PC-9 (cell line): ENCODE measurements around the gene TSPEAR. TPM values are rescaled to one million over a fixed set of nuclear protein-coding genes. Genes with fewer than 3 reads are reported as not detected.

Source experiments
- BruUV-seq: library from RNA; stranded (reverse); fragments of 400-500 nt; replicated peaks from 2 replicates; lab custom pipeline; 2021; lab: Mats Ljungman, UMichigan
- CTCF ChIA-PET: fragments of 300-600 bp; sonication (Branson Sonifier 250); formaldehyde crosslinking; loops from one replicate; lab custom pipeline; 2022; ENCODE audit warnings: antibody characterized with exemption; lab: Charles Lee
- POLR2A ChIA-PET: fragments of 300-600 bp; sonication (Branson Sonifier 250); formaldehyde crosslinking; loops from one replicate; lab custom pipeline; 2022; ENCODE audit warnings: antibody characterized with exemption; ENCODE audit not compliant: unreplicated experiment; lab: Charles Lee
- DNase-seq, 2 experiments: peaks; one replicate each; pipeline versions ENCODE4 v3.0.0 to v3.0.0-alpha.2; 2015 to 2022; ENCODE audit warnings: mixed read lengths in 1 of 2
- H2AFZ ChIP-seq: fragments of 200-600 bp; sonication (generic); 2 replicates; pipeline ENCODE4 v1.8.1; 2017; ENCODE audit warnings: antibody characterized with exemption
- H3F3A ChIP-seq: fragments of 200-600 bp; sonication (generic); 2 replicates; pipeline ENCODE4 v1.8.1; 2017; ENCODE audit warnings: antibody characterized with exemption, mild to moderate bottlenecking, low read depth; ENCODE audit not compliant: insufficient read depth
- H3K27ac ChIP-seq: fragments of 200-600 bp; sonication (generic); 2 replicates; pipeline ENCODE4 v1.6.1; 2016; ENCODE audit warnings: mixed run types
- H3K27me3 ChIP-seq: fragments of 200-600 bp; sonication (generic); 2 replicates; pipeline ENCODE4 v1.6.1; 2016; ENCODE audit warnings: low read depth, mixed run types; ENCODE audit not compliant: insufficient read depth
- H3K36me3 ChIP-seq: fragments of 200-600 bp; sonication (generic); 2 replicates; pipeline ENCODE4 v1.6.1; 2016; ENCODE audit warnings: low read depth, mixed run types
- H3K4me1 ChIP-seq: fragments of 200-600 bp; sonication (generic); replicated peaks from 2 replicates; pipeline ENCODE4 v1.6.1; 2016; ENCODE audit warnings: mixed run types; ENCODE audit not compliant: insufficient read depth
- H3K4me2 ChIP-seq: fragments of 200-600 bp; sonication (generic); 2 replicates; pipeline ENCODE4 v1.6.1; 2017; ENCODE audit warnings: mixed run types
- H3K4me3 ChIP-seq: fragments of 200-600 bp; sonication (generic); 2 replicates; pipeline ENCODE4 v1.6.1; 2016; ENCODE audit warnings: mixed run types
- H3K79me2 ChIP-seq: fragments of 200-600 bp; sonication (generic); 2 replicates; pipeline ENCODE4 v1.6.1; 2017; ENCODE audit warnings: low read depth, mixed run types
- H3K9me2 ChIP-seq: fragments of 200-600 bp; sonication (generic); 2 replicates; pipeline ENCODE4 v1.8.1; 2017; ENCODE audit warnings: mild to moderate bottlenecking; ENCODE audit not compliant: insufficient read depth
- H3K9me3 ChIP-seq: fragments of 200-600 bp; sonication (generic); 2 replicates; pipeline ENCODE4 v1.8.1; 2016; ENCODE audit warnings: low read depth; ENCODE audit not compliant: insufficient read depth
- H4K20me1 ChIP-seq: fragments of 200-600 bp; sonication (generic); 2 replicates; pipeline ENCODE4 v1.8.1; 2017; ENCODE audit not compliant: insufficient read depth
- CTCF ChIP-seq: fragments of 200-600 bp; sonication (generic); conservative IDR thresholded peaks from 2 replicates; pipeline ENCODE4 v1.6.1; 2017; ENCODE audit warnings: mixed run types, antibody characterized with exemption, mild to moderate bottlenecking, moderate library complexity
- EZH2 ChIP-seq: fragments of 200-600 bp; sonication (generic); IDR thresholded peaks from 2 replicates; pipeline ENCODE4 v1.8.0; 2017; ENCODE audit warnings: antibody characterized with exemption, low read depth
- intact Hi-C: fragments of 100-400 bp; cut with micrococcal nuclease; formaldehyde crosslinking; loops from one replicate; pipeline ENCODE4 v1.10.0; 2022; ENCODE audit not compliant: unreplicated experiment
- total RNA-seq: library from RNA; stranded (reverse); gene quantifications from 2 replicates; pipeline ENCODE4 v1.2.3, GENCODE V29; 2021

TSPEAR gene
- total RNA-seq, 1 experiment from 2014 or later, result not detected

GRCh38 chr21:44490405-44490804, 221.0 kb downstream of the TSPEAR start:
- Histone ChIP-seq H3K4me1 (no peaks in the 10 kb centered on the region), H3K4me3 (no peak overlapping the region), H3K4me2 (no peak overlapping the region), H3K79me2 (no peaks in the 10 kb centered on the region), H3K27ac (no peak overlapping the region), H3K27me3 (peaks cover 49% of the 10 kb centered on the region), H3K9me2 (no peaks in the 10 kb centered on the region), H2AFZ (no peak overlapping the region), H3K36me3 (no peaks in the 10 kb centered on the region), H3K9me3 (no peaks in the 10 kb centered on the region), H3F3A (no peaks in the 10 kb centered on the region), H4K20me1 (no peaks in the 10 kb centered on the region)
- intact Hi-C loops, result no loop called here
- CTCF ChIA-PET, result no interaction called here
- BruUV-seq, result no TSS peak
- POLR2A ChIA-PET, result no interaction called here
- no peak for DNase-seq
- TF ChIP-seq CTCF (no peak), EZH2 (no peak)

- BruUV-seq, result no TSS peak
- H3F3A ChIP-seq, result no peaks in the 10 kb centered on the region
- no peaks in the 10 kb centered on the region for H3K4me1 ChIP-seq
- TF ChIP-seq EZH2, result no peak
- no peak; the same call in 1 of the 2 replicates for TF ChIP-seq CTCF
- H3K36me3 ChIP-seq, result no peaks in the 10 kb centered on the region
- H2AFZ ChIP-seq, result no peak overlapping the region
- ChIA-PET CTCF (no interaction called here), POLR2A (no interaction called here)
- H3K9me2 ChIP-seq, result no peaks in the 10 kb centered on the region
- no peak overlapping the region for H3K4me2 ChIP-seq
- no peaks in the 10 kb centered on the region for H3K9me3 ChIP-seq
- H3K79me2 ChIP-seq, result no peaks in the 10 kb centered on the region
- no peaks in the 10 kb centered on the region for H4K20me1 ChIP-seq
- H3K4me3 ChIP-seq, result no peak overlapping the region
- intact Hi-C loops, result loop anchor here (10.0 kb wide), 1 partner anchor 675 kb away; no protein-coding TSS in a partner anchor
- H3K27me3 ChIP-seq, result peaks cover 45% of the 10 kb centered on the region
- DNase-seq, result no peak
- H3K27ac ChIP-seq, result no peak overlapping the region
These were observed 221.4 kb downstream of the TSPEAR start for GRCh38 chr21:44489962-44490361.

GRCh38 chr21:44487831-44488230, 223.5 kb downstream of the TSPEAR start:
- intact Hi-C loops, result loop anchor here (10.0 kb wide), 1 partner anchor 673 kb away; no protein-coding TSS in a partner anchor
- no peaks in the 10 kb centered on the region for H4K20me1 ChIP-seq
- no peaks in the 10 kb centered on the region for H3F3A ChIP-seq
- no peaks in the 10 kb centered on the region for H3K79me2 ChIP-seq
- BruUV-seq, result no TSS peak
- POLR2A ChIA-PET, result no interaction called here
- peaks cover 35% of the 10 kb centered on the region for H3K27me3 ChIP-seq
- DNase-seq, result no peak
- TF ChIP-seq EZH2 (no peak), CTCF (peak; percentile 62)
- no peaks in the 10 kb centered on the region; the same call in 1 of the 2 replicates for H3K9me3 ChIP-seq
- H3K36me3 ChIP-seq, result no peaks in the 10 kb centered on the region
- H3K4me1 ChIP-seq, result no peaks in the 10 kb centered on the region
- H3K27ac ChIP-seq, result no peak overlapping the region
- H3K9me2 ChIP-seq, result no peaks in the 10 kb centered on the region
- no peak overlapping the region for H2AFZ ChIP-seq
- H3K4me3 ChIP-seq, result no peak overlapping the region
- H3K4me2 ChIP-seq, result no peak overlapping the region
- CTCF ChIA-PET, result no interaction called here
